Osteoblast (primary cell): ENCODE results near the gene GALNT2. TPM values are rescaled to one million over a fixed set of nuclear protein-coding genes. Genes with fewer than 3 reads are reported as not detected.

Experiments used
- DNase-seq: peaks from one replicate; pipeline ENCODE4 v3.0.0; 2011; ENCODE audit warnings: low spot score, mixed read lengths; ENCODE audit not compliant: insufficient read length; ENCODE audit errors: missing footprints
- H2AFZ ChIP-seq: 2 replicates; pipeline ENCODE4 v1.6.0; 2011; ENCODE audit warnings: mild to moderate bottlenecking, low read length
- H3K27ac ChIP-seq: 2 replicates; pipeline ENCODE4 v1.5.1; 2011; ENCODE audit warnings: mild to moderate bottlenecking, low read depth, low read length, moderate library complexity
- H3K27me3 ChIP-seq: 2 replicates; pipeline ENCODE4 v1.6.0; 2012; ENCODE audit warnings: mild to moderate bottlenecking, control low read depth, inconsistent platforms, low read length, moderate library complexity; ENCODE audit not compliant: insufficient read depth
- H3K36me3 ChIP-seq: 2 replicates; pipeline ENCODE4 v1.5.1; 2011; ENCODE audit warnings: mild to moderate bottlenecking, low read length, control low read depth, moderate library complexity; ENCODE audit not compliant: insufficient read depth
- H3K4me1 ChIP-seq: 2 replicates; pipeline ENCODE4 v1.5.1; 2011; ENCODE audit warnings: mild to moderate bottlenecking, low read length, control low read depth, moderate library complexity; ENCODE audit not compliant: insufficient read depth
- H3K4me2 ChIP-seq: 2 replicates; pipeline ENCODE4 v1.6.0; 2011; ENCODE audit warnings: mild to moderate bottlenecking, low read length; ENCODE audit not compliant: insufficient read depth
- H3K4me3 ChIP-seq: fragments of 200-600 bp; sonication (generic); 3 replicates; pipeline ENCODE4 v1.5.1; 2012; ENCODE audit warnings: mild to moderate bottlenecking, low read length, inconsistent platforms; ENCODE audit not compliant: insufficient read depth
- H3K79me2 ChIP-seq: 2 replicates; pipeline ENCODE4 v1.6.0; 2012; ENCODE audit warnings: mild to moderate bottlenecking, low read length, control low read depth, inconsistent platforms; ENCODE audit not compliant: insufficient read depth
- H3K9me3 ChIP-seq: 2 replicates; pipeline ENCODE4 v1.5.1; 2011; ENCODE audit warnings: low read depth, low read length, control low read depth
- H4K20me1 ChIP-seq: 2 replicates; pipeline ENCODE4 v1.6.0; 2012; ENCODE audit warnings: mild to moderate bottlenecking, low read length, control low read depth; ENCODE audit not compliant: insufficient read depth
- total RNA-seq: library from RNA; depleted of rRNA; stranded (reverse); fragments of >200 nt; gene quantifications from 2 replicates; pipeline ENCODE4 v1.2.3, GENCODE V29; 2012
- TF ChIP-seq, protein P1 (sequence below): IDR thresholded peaks from 2 replicates; pipeline ENCODE4 v1.5.1; 2011; ENCODE audit warnings: mild to moderate bottlenecking, low read depth, low read length, moderate library complexity; ENCODE audit errors: extremely low read depth

GALNT2 gene
- total RNA-seq, 1 donor = 83.2 TPM

DNA sequence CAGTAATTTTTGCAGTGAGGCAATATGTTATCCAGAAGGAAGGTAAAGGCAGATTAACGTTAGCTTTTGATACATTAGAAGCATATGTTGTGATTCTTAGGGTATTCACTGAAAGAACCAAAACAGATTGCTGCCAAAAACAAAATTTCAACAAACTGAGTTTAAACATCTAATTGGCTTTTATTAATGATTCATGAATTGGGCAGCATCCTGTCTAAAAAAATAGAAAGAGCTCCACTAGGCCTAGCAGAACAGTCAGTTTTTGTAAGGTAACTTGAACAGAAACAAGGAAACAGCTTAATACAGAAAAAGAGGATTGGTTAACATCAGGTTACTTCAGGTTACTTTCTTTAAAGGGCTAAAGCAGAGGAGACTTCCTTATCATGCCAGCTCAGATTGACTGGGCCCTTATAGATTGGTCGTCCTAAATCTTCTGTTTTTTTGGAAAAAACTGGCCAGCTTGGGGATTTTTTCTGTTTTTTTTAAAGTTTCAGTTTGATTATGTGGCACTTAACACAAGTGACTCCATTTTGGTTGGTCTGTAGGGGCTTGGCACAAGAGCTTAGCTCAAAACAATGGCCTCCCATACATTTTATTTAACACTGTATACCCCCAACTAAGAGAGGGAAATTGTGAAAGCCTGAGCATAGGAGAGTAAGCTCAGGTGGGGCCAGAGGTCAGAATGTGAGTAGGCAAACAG is 36.8 kb upstream of the GALNT2 start:
- no peak overlapping the region for H2AFZ ChIP-seq
- H3K27me3 ChIP-seq = no peaks in the 10 kb centered on the region
- DNase-seq = no peak
- H3K27ac ChIP-seq = no peak overlapping the region
- H3K4me1 ChIP-seq = no peaks in the 10 kb centered on the region
- no peak overlapping the region for H3K4me3 ChIP-seq
- H3K9me3 ChIP-seq = no peaks in the 10 kb centered on the region
- no peaks in the 10 kb centered on the region for H3K79me2 ChIP-seq
- H3K36me3 ChIP-seq = no peaks in the 10 kb centered on the region
- H3K4me2 ChIP-seq = no peak overlapping the region
- TF ChIP-seq, protein P1, sequence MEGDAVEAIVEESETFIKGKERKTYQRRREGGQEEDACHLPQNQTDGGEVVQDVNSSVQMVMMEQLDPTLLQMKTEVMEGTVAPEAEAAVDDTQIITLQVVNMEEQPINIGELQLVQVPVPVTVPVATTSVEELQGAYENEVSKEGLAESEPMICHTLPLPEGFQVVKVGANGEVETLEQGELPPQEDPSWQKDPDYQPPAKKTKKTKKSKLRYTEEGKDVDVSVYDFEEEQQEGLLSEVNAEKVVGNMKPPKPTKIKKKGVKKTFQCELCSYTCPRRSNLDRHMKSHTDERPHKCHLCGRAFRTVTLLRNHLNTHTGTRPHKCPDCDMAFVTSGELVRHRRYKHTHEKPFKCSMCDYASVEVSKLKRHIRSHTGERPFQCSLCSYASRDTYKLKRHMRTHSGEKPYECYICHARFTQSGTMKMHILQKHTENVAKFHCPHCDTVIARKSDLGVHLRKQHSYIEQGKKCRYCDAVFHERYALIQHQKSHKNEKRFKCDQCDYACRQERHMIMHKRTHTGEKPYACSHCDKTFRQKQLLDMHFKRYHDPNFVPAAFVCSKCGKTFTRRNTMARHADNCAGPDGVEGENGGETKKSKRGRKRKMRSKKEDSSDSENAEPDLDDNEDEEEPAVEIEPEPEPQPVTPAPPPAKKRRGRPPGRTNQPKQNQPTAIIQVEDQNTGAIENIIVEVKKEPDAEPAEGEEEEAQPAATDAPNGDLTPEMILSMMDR = no peak
- no peaks in the 10 kb centered on the region for H4K20me1 ChIP-seq

DNA sequence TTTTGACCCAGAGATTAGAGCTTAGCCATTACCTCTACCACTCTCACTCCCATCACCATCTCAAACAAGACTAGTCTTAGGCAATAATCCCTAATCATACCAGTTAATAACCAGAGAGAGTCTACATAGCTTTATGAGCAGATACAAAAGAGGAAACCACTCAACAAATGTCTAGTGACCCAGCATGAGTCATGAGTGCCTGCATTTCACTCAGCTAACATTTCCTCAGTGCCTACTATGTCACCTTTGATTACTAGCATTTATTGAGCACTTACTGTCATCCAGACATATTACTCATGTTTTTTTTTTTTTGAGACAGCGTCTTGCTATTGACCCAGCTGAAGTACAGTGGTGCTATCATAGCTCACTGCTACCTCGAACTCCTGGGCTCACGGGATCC is 35.9 kb upstream of the GALNT2 start:
- H3K4me1 ChIP-seq = no peaks in the 10 kb centered on the region
- no peak overlapping the region for H3K27ac ChIP-seq
- TF ChIP-seq, protein P1 = no peak
- no peaks in the 10 kb centered on the region for H4K20me1 ChIP-seq
- H3K4me3 ChIP-seq = no peak overlapping the region
- H2AFZ ChIP-seq = no peak overlapping the region
- H3K4me2 ChIP-seq = no peak overlapping the region
- no peaks in the 10 kb centered on the region for H3K79me2 ChIP-seq
- DNase-seq = no peak
- H3K36me3 ChIP-seq = no peaks in the 10 kb centered on the region
- no peaks in the 10 kb centered on the region for H3K9me3 ChIP-seq
- H3K27me3 ChIP-seq = no peaks in the 10 kb centered on the region

DNA sequence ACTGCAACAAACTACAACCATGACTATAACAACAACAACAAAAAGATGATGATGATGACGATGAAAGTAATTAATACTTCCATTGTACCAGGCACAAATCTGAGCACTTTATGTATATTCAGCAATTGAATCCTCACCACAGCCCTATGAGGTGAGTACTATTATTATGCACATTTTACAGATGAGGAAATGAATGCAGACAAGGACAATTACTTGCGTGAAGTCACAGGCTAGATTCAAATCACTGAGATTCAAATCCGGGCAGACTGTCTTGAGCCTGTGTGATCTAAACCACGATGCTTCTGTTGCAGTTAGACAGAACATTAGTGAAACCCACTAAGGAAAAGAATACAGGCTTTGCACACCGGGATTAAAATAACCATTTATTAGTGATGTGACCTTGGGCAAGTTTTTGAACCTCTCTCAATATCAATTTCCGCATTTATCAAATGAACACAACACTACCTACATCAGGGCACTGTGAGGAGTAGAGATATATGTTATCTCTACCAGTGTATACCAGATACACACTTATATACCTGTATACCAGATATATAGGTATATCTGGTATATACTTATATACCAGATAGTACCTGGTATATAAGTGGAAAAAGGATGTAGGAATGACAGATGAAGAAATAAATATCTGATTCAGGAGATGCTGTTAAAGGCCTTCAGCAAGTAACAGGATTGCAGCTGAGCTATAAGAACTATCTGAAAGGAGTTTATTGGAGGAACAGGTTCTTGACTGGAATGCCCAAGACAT is 34.3 kb upstream of the GALNT2 start:
- no peaks in the 10 kb centered on the region for H3K9me3 ChIP-seq

DNA sequence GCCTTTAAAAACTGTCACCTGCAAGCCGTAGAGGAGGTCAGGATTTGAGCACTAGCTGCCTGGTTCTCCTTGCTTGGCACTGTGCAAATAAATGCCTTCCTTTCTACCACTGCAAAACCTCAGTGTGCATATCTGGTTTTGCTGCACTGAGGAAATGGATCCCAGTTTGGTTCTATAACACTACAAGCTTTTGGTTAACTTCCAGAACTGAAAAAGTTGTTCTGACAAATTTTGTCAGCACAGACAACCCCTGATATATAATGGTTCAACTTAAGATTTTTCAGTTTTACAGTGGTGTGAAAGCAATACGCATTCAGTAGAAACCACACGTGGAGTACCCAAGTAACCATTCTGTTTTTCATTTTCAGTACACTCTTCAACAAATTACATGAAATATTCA is 29.8 kb upstream of the GALNT2 start:
- TF ChIP-seq, protein P1 = no peak
- H3K36me3 ChIP-seq = no peaks in the 10 kb centered on the region
- H3K4me1 ChIP-seq = no peaks in the 10 kb centered on the region
- no peak overlapping the region for H3K4me2 ChIP-seq
- H3K9me3 ChIP-seq = no peaks in the 10 kb centered on the region
- no peak overlapping the region for H2AFZ ChIP-seq
- H3K27ac ChIP-seq = no peak overlapping the region
- H3K27me3 ChIP-seq = no peaks in the 10 kb centered on the region
- H3K79me2 ChIP-seq = no peaks in the 10 kb centered on the region
- DNase-seq = no peak
- H4K20me1 ChIP-seq = no peaks in the 10 kb centered on the region
- H3K4me3 ChIP-seq = no peak overlapping the region

More for the DNA sequence above, 34.3 kb upstream of the GALNT2 start:
- Histone ChIP-seq H3K4me1 (no peaks in the 10 kb centered on the region), H3K27ac (no peak overlapping the region), H4K20me1 (no peaks in the 10 kb centered on the region), H3K79me2 (no peaks in the 10 kb centered on the region), H3K4me3 (no peak overlapping the region), H3K36me3 (no peaks in the 10 kb centered on the region), H3K4me2 (no peak overlapping the region), H3K27me3 (no peaks in the 10 kb centered on the region), H2AFZ (no peak overlapping the region)
- TF ChIP-seq, protein P1 = no peak
- no peak for DNase-seq
